HUES48 (cell line): Measurements from ENCODE around the gene HHAT.

ENCODE experiments used
- H3K27ac ChIP-seq: one replicate; pipeline ENCODE4 v1.7.0; 2013; ENCODE audit warnings: low read depth, low read length, inconsistent platforms
- H3K27me3 ChIP-seq: 2 replicates; pipeline ENCODE4 v1.6.1; 2013; ENCODE audit warnings: mild to moderate bottlenecking, low read length; ENCODE audit not compliant: control insufficient read depth, insufficient read depth
- H3K36me3 ChIP-seq: 2 replicates; pipeline ENCODE4 v1.6.1; 2013; ENCODE audit warnings: low read length; ENCODE audit not compliant: control insufficient read depth, insufficient read depth
- H3K4me1 ChIP-seq: 2 replicates; pipeline ENCODE4 v1.6.1; 2013; ENCODE audit warnings: mild to moderate bottlenecking, low read length; ENCODE audit not compliant: control insufficient read depth, insufficient read depth
- H3K4me3 ChIP-seq: 2 replicates; pipeline ENCODE4 v1.5.1; 2013; ENCODE audit warnings: mild to moderate bottlenecking, low read depth, low read length
- H3K9ac ChIP-seq: 2 replicates; pipeline ENCODE4 v1.6.1; 2013; ENCODE audit warnings: mild to moderate bottlenecking, low read depth, low read length, moderate library complexity
- H3K9me3 ChIP-seq: 2 replicates; pipeline ENCODE4 v1.6.1; 2013; ENCODE audit warnings: low read length; ENCODE audit not compliant: control insufficient read depth, insufficient read depth

HHAT gene

DNA sequence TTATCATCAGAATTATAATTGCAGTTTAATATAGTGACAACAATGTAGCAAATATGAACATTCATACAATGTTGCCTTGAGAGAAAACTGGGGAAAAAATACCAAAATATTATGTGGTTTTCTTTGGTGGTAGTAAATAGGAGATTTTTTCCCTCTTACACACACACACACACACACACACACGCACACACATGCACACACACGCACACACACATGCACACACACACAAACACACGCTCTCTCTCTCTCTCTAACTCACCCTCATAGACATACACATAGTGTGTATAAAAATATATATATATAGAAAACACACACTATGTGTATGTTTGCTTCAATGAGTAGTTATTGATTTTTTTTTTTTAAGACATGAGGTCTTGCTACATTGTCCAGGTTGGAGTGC lies 211.6 kb downstream of the HHAT start:
- Histone ChIP-seq H3K9ac (no peak overlapping the region), H3K27ac (no peak overlapping the region), H3K27me3 (no peaks in the 10 kb centered on the region), H3K4me1 (peaks cover 15% of the 10 kb centered on the region), H3K4me3 (no peak overlapping the region), H3K9me3 (no peaks in the 10 kb centered on the region), H3K36me3 (no peaks in the 10 kb centered on the region)

DNA sequence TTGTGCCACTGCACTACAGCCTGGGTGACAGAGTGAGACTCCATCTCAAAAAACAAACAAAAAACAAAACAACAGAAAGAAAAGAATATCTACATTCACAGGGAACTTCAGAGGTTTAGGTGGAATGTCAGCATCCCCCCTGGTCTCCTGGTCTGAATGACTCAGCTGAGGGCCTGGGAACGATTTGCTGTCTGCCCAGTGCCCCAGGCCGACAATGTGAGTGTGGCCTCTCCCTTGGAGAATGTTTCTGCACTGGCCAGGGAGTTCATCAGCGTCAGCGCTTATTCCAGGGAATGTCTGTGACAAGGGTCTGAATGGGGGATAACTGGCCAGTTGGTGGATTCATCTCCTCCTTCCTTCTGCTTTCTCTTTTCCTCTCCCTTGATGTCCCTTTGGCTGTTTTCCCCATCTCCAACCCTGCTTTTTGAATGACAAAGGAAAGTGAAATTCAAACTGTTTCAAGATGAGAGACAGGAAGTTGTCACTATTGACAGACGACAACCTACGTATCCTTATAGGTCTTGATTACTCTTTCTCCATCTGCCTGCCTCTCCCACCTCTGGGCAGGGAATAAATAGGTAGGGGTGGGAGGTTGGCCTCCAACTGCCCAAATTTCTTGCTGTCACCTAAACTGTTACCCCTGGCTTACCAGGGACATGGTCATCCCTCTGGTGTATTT lies 213.1 kb downstream of the HHAT start:
- Histone ChIP-seq H3K27me3 (no peaks in the 10 kb centered on the region), H3K36me3 (no peaks in the 10 kb centered on the region), H3K9me3 (no peaks in the 10 kb centered on the region), H3K4me3 (no peak overlapping the region), H3K4me1 (peaks cover 4% of the 10 kb centered on the region; the same call in 1 of the 2 replicates), H3K27ac (no peak overlapping the region), H3K9ac (no peak overlapping the region)

DNA sequence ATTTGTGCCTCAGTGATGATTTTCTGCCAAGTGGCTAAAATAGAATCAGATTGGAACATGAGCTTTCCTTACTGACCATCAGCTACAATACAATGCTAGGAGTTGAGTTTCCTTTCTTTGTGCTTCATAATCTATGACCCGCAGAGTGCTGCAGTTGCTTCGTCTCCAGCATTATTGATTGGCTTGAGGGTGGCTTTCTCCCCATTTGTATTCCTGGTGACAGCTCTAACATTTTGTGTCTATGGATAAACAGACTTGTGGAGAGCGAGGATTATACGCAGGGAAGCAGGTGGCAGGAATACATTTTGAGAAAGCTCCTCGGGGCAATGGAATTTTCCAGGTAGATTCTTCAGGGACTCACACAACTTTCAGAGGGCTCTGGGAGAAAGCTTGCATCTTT lies 223.2 kb downstream of the HHAT start:
- no peak overlapping the region for H3K27ac ChIP-seq
- H3K27me3 ChIP-seq: no peaks in the 10 kb centered on the region
- no peak overlapping the region for H3K9ac ChIP-seq
- H3K4me3 ChIP-seq: no peak overlapping the region
- H3K36me3 ChIP-seq: no peaks in the 10 kb centered on the region
- no peaks in the 10 kb centered on the region for H3K4me1 ChIP-seq
- no peaks in the 10 kb centered on the region for H3K9me3 ChIP-seq

DNA sequence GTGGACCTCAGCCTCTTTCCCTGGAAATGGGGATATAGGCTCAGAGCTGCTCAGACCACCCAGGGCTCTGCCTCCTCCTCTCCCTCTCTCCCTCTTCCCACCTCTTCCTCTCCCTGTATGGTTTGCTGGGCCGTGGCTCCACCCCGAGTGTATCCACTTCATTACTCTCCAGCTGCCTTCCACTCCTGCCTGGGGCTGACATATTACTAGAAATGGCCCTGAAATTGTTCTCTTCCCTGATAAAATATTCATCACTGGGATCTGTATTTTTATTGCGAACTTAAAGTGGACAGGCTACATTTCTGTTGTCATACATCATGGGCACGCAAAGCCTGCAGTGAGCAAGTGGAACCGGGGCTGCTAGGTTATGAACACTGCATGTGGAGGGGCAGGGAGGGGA lies 225.0 kb downstream of the HHAT start:
- Histone ChIP-seq H3K4me3 (no peak overlapping the region), H3K9ac (no peak overlapping the region), H3K27ac (no peak overlapping the region), H3K27me3 (no peaks in the 10 kb centered on the region), H3K4me1 (no peaks in the 10 kb centered on the region), H3K9me3 (no peaks in the 10 kb centered on the region), H3K36me3 (no peaks in the 10 kb centered on the region)

DNA sequence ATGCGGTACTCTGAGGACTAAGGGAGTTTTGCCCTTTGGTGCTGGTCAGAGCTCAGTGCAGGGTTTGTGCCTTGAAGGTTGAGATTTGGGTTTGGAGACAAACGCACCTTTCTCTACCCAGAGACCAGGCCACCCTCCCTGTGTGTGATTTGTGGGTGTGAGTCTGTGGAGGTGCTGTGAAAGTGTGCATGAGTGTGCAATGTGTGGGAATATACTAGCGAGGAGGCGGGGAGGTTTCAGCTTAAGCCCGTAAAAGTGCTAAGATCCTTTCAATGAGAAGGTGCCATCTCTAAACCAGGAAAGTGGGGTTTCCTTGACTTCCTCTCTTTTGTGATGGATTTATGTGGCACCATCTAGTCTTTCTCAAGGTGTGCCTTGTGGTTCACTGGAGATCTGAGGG lies 225.7 kb downstream of the HHAT start:
- Histone ChIP-seq H3K4me1 (no peaks in the 10 kb centered on the region), H3K27me3 (no peaks in the 10 kb centered on the region), H3K27ac (no peak overlapping the region), H3K36me3 (no peaks in the 10 kb centered on the region), H3K9ac (no peak overlapping the region), H3K9me3 (no peaks in the 10 kb centered on the region), H3K4me3 (no peak overlapping the region)

DNA sequence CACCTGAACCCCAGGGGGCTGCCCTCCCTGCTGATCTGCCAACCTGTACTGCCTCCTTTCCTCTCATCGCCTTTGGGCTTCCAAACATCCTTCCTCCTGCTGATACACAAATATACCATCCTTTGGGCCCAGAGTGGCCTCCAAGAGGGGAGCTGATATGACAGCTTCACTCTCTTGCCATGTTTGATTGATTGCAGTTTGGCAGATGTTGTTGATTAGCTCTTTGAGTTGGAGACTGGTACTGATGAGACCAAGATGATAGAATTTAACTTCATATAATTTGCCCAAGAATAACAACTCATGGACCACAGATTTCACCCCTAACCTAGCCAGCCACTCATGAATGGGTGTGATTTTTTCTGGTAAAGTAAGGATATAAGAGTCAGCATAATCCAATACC lies 227.8 kb downstream of the HHAT start:
- no peak overlapping the region for H3K9ac ChIP-seq
- H3K27ac ChIP-seq: no peak overlapping the region
- no peaks in the 10 kb centered on the region for H3K36me3 ChIP-seq
- H3K9me3 ChIP-seq: no peaks in the 10 kb centered on the region
- no peaks in the 10 kb centered on the region for H3K4me1 ChIP-seq
- H3K4me3 ChIP-seq: no peak overlapping the region
- H3K27me3 ChIP-seq: no peaks in the 10 kb centered on the region

DNA sequence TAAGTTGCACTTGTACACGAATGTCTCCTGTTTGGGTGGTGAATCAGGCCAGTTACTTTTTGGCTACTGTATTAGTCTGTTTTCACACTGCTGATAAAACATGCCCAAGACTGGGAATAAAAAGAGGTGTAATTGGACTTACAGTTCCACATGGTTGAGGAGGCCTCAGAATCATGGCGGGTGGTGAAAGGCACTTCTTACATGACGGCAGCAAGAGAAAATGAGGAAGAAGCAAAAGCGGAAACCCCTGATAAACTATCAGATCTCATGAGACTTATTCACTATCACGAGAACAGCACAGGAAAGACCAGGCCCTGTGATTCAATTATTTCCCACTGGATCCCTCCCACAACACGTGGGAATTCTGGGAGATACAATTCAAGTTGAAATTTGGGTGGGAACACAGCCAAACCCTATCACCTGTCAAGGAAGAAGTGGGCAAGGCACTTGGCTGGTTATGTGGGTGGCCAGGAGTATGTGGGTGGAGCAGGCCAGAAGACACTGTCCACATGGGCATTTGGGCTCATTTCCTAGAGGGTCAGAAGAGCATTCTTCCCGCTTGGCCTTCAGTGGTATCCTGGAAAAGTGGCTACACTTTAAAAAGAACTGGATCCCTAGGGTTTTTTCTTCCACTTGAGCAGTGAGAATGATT lies 228.8 kb downstream of the HHAT start:
- Histone ChIP-seq H3K9me3 (no peaks in the 10 kb centered on the region), H3K27ac (no peak overlapping the region), H3K4me1 (no peaks in the 10 kb centered on the region), H3K27me3 (no peaks in the 10 kb centered on the region), H3K4me3 (no peak overlapping the region), H3K36me3 (no peaks in the 10 kb centered on the region), H3K9ac (no peak overlapping the region)

DNA sequence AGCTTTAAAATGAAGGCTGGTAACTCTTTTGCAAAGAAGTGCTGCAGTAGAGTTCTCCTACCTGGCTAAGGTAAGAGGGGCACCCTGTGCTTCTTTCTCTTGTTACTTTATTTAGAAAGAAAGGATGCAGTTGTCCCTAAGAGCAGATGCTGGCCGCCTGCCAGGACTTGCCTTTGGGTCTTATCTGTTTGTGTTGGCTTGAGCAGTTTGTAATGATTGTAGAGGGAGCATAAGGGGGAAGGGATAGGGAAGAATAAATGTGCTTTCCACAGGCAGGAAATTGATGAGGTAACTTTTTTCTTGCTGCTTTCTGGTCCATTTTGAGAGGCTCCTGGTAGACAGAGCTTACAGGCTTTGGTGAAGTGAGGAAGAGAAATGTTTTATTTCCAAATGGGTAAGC lies 229.6 kb downstream of the HHAT start:
- Histone ChIP-seq H3K27me3 (no peaks in the 10 kb centered on the region), H3K27ac (no peak overlapping the region), H3K9ac (no peak overlapping the region), H3K4me3 (no peak overlapping the region), H3K9me3 (no peaks in the 10 kb centered on the region), H3K36me3 (no peaks in the 10 kb centered on the region), H3K4me1 (no peaks in the 10 kb centered on the region)

DNA sequence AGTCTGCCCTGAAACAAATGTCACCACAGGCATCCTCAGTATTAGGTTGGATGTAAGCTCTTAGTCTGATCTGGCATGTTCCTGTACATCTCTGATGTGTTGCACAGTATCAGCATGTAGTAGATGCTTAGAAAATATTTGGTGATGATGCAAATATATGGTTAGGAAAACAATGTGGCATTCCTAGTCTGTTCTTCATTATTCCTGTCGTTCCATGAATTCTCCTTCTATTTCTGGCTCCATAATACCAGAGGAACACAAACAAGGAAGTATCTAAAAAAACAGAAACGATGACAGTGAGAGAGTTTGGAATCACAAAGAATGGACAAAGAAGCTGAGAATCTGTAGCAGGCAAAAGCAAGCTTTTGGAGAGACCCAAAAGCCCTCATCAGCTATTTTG lies 236.6 kb downstream of the HHAT start:
- no peaks in the 10 kb centered on the region for H3K36me3 ChIP-seq
- H3K9ac ChIP-seq: no peak overlapping the region
- no peak overlapping the region for H3K4me3 ChIP-seq
- no peaks in the 10 kb centered on the region for H3K27me3 ChIP-seq
- H3K9me3 ChIP-seq: no peaks in the 10 kb centered on the region
- H3K27ac ChIP-seq: no peak overlapping the region
- no peaks in the 10 kb centered on the region for H3K4me1 ChIP-seq

DNA sequence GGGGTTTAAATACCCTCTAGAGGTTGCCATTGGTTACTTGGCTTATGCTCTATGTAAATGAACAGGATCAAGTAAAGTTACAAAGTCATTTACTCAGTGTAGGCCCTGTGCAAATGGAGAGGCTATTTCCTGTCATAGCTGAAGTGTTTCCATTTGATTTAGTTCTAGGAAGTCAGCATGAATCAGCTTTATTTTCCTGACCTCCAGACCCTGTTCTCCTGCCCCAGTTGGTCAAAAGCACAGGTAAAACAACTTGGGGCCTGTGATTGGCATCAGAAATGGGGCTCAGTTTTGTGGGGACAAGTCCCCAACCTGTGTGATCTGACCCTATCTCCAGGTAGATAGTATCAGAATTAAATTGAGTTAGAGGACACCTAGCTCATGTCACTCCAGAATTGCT lies 239.9 kb downstream of the HHAT start:
- no peaks in the 10 kb centered on the region for H3K4me1 ChIP-seq
- no peaks in the 10 kb centered on the region for H3K27me3 ChIP-seq
- no peak overlapping the region for H3K27ac ChIP-seq
- H3K9me3 ChIP-seq: no peaks in the 10 kb centered on the region
- no peak overlapping the region for H3K9ac ChIP-seq
- no peak overlapping the region for H3K4me3 ChIP-seq
- no peaks in the 10 kb centered on the region for H3K36me3 ChIP-seq

DNA sequence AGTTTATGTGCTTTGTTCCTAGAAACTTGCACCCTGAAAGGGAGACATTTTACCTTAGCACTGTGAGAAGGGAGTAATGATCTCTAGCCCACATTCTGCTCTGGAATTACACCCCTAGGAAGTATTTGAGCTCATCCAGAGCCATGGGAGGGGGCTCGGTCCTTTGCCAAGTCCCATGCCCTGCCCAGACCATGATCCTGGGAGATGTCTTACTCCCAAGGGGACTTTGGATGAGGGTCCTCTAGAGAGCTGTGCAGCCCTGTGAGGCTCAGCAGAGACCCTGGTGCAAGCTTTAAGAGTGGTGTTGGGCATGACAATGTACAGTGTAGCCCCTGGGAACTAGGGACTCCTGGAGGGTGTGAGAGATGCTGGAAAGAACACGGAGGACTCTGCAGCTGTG lies 241.4 kb downstream of the HHAT start:
- Histone ChIP-seq H3K9me3 (no peaks in the 10 kb centered on the region), H3K9ac (no peak overlapping the region), H3K36me3 (no peaks in the 10 kb centered on the region), H3K27ac (no peak overlapping the region), H3K4me3 (no peak overlapping the region), H3K27me3 (no peaks in the 10 kb centered on the region), H3K4me1 (no peaks in the 10 kb centered on the region)
